BJ (cell line): ENCODE measurements around the gene KLK15. TPM values are rescaled to one million over a fixed set of nuclear protein-coding genes. Genes with fewer than 3 reads are reported as not detected.

ENCODE experiments used
- CTCF ChIA-PET: fragments of 350-600 bp; formaldehyde crosslinking; extraction: SDS; loops from one replicate; lab custom pipeline; 2021; ENCODE audit warnings: antibody characterized with exemption, inconsistent platforms; lab: Yijun Ruan, JAX
- POLR2A ChIA-PET: fragments of 300-600 bp; sonication (Branson Sonifier 250); formaldehyde crosslinking; extraction: SDS; loops from one replicate; lab custom pipeline; 2021; ENCODE audit warnings: antibody characterized with exemption; lab: Charles Lee
- DNase-seq: peaks from one replicate; pipeline ENCODE4 v3.0.0-alpha.2; 2011; ENCODE audit warnings: low read depth
- H3K27me3 ChIP-seq: 2 replicates; pipeline ENCODE4 v1.6.0; 2011; ENCODE audit warnings: low read length; ENCODE audit not compliant: control insufficient read depth, insufficient read depth
- H3K36me3 ChIP-seq: 2 replicates; pipeline ENCODE4 v1.5.1; 2011; ENCODE audit warnings: low read length; ENCODE audit not compliant: control insufficient read depth, insufficient read depth
- H3K4me3 ChIP-seq: 2 replicates; pipeline ENCODE4 v1.5.1; 2011; ENCODE audit warnings: low read depth, mild to moderate bottlenecking, control low read depth, low read length
- CTCF ChIP-seq: IDR thresholded peaks from 2 replicates; pipeline ENCODE4 v1.5.1; 2011; ENCODE audit warnings: low read depth, mild to moderate bottlenecking, control low read depth, inconsistent platforms, low read length, moderate library complexity; ENCODE audit not compliant: insufficient read depth
- polyA plus RNA-seq: library from polyadenylated mRNA; depleted of rRNA; stranded (reverse); fragments of >200 nt; gene quantifications from 2 replicates; pipeline ENCODE4 v1.2.3, GENCODE V29; 2011

Gene KLK15
- polyA plus RNA-seq, 1 experiment = not detected

GRCh38 chr19:50843701-50844221, 10.4 kb upstream of the KLK15 start:
- TF ChIP-seq CTCF = no peak
- DNase-seq = no peak
- Histone ChIP-seq H3K27me3 (no peaks in the 10 kb centered on the region), H3K4me3 (no peak overlapping the region), H3K36me3 (no peaks in the 10 kb centered on the region)
- ChIA-PET POLR2A (no interaction called here), CTCF (interaction anchor here (0.9 kb wide), 1 partner anchor 9 kb away, joined by 5 read pairs; no protein-coding TSS in a partner anchor)

DNA sequence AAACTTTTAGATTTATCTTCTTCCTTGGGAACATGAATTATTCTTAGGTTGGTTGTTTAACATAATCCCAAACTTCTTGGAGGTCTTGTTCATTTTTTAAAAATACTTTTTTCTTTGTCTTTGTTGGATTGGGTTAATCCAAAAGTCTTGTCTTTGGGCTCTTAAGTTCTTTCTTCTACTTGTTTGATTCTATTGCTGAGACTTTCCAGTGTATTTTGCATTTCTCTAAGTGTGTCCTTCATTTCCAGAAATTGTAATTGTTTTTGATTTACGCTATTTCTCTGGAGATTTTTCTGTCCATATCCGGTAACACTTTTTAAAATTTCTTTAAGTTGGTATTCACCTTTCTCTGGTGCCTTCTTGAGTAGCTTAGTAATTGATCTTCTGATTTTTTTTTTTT, 9.8 kb upstream of the KLK15 start:
- TF ChIP-seq CTCF = no peak
- Histone ChIP-seq H3K27me3 (no peaks in the 10 kb centered on the region), H3K36me3 (no peaks in the 10 kb centered on the region), H3K4me3 (no peak overlapping the region)
- ChIA-PET CTCF (no interaction called here), POLR2A (no interaction called here)
- DNase-seq = no peak

DNA sequence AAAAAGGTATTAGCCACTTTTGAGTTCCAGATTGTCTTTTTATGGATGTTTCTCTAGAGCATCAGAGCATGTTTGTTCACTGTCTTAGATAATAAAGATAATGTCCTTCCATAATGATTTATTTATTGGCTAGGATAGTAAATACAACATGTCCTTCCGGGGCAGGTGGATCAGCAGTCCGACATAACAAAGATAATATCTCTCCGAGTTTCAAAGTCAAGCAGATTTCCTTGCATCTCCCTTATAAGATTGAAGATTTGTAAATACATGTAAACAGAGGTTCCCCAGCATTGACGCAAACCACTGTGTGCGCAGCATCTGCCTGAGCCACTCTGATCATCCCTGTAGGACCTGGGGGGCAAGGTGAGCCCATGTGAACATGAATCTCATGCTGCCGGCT, 8.8 kb upstream of the KLK15 start:
- no peak for DNase-seq
- POLR2A ChIA-PET = no interaction called here
- Histone ChIP-seq H3K27me3 (no peaks in the 10 kb centered on the region), H3K36me3 (no peaks in the 10 kb centered on the region), H3K4me3 (no peak overlapping the region)
- TF ChIP-seq CTCF = no peak
- CTCF ChIA-PET = no interaction called here

DNA sequence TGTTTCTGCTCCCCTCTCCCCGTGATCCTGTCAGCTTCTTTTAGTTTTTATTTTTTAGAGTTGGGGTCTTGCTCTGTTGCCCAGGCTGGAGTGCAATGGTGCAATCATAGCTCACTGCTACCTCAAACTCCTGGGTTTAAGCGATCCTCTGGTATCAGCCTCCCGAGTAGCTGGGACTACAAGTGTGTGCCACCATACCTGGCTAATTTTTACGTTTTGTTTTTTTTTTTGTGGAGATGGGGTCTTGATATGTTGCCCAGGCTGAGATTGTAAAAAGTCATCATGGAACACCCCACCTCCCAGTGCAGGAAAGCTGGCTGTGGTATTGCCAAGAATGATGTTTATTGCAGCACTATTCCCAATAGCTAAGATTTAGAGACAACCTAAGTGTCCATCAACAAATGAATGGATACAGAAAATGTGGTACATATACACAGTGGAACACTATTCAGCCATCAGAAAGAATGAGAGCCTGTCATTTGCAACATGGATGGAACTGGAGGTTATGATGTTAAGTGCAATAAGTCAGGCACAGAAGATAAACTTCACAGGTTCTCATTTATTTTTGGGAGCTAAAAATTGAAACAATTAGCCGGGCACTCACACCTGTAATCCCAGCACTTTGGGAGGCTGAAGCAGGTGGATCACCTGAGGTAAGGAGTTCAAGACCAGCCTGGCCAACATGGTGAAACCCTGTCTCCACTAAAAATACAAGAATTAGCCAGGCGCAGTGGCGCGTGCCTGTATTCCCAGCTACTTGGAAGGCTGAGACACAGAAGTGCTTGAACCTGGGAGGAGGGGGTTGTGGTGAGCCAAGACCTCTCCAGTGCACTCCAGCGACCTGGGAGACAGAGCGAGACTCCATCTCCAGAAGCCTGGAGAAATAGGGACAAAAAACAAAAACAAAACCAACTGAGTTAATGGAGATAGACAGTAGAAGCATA, 6.6 kb upstream of the KLK15 start:
- ChIA-PET CTCF (interaction anchor here (1.0 kb wide), 1 partner anchor 83 kb away, joined by 3 read pairs; no protein-coding TSS in a partner anchor), POLR2A (no interaction called here)
- no peak for DNase-seq
- Histone ChIP-seq H3K4me3 (no peak overlapping the region), H3K36me3 (no peaks in the 10 kb centered on the region), H3K27me3 (no peaks in the 10 kb centered on the region)
- no peak for TF ChIP-seq CTCF

DNA sequence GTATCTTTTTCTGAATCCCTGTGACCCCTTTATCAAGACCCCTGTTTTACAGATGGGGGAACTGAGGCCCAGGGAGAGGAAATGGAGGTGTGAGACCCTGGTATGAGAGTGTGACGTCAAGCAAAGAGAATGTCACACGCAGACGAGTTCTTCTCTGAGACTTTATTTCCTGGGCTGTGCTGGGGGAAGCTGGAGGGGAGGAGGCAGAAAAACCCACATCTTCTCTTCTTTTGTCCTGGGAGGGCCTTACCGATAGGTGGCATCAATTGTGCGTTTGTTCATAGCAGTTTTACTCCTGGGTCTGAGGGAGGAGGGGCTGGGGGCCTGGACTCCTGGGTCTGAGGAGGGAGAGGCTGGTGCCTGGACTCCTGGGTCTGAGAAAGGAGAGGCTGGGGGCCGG, 4.9 kb upstream of the KLK15 start:
- Histone ChIP-seq H3K36me3 (no peaks in the 10 kb centered on the region), H3K4me3 (no peak overlapping the region), H3K27me3 (no peaks in the 10 kb centered on the region)
- CTCF ChIA-PET = no interaction called here
- no peak for DNase-seq
- POLR2A ChIA-PET = no interaction called here
- TF ChIP-seq CTCF = 0 out of 2 replicates have a peak, but pooled peaks have one; percentile 16
